HG02852 (cell line): Measurements from ENCODE around the gene ANKS6.

Experiments used
- ATAC-seq: cut with Tn5 transposase; IDR thresholded peaks from one replicate; pipeline ENCODE4 v1.9.1; 2021; ENCODE audit warnings: mild to moderate bottlenecking, moderate library complexity; ENCODE audit not compliant: unreplicated experiment

ANKS6 gene

GRCh38 chr9:98818764-98819163, 22.4 kb upstream of the ANKS6 start:
- no peak for ATAC-seq

- ATAC-seq, result no peak
Observed at GRCh38 chr9:98815391-98815951, 19.1 kb upstream of the ANKS6 start.

GRCh38 chr9:98811051-98811650, 14.8 kb upstream of the ANKS6 start:
- no peak for ATAC-seq

- no peak for ATAC-seq
Observed at GRCh38 chr9:98810102-98810842, 13.9 kb upstream of the ANKS6 start.

GRCh38 chr9:98809311-98810101, 13.2 kb upstream of the ANKS6 start:
- ATAC-seq, result no peak

- ATAC-seq, result no peak
Observed at GRCh38 chr9:98808875-98809274, 12.5 kb upstream of the ANKS6 start.

- ATAC-seq, result no peak
Observed at GRCh38 chr9:98808411-98808815, 12.1 kb upstream of the ANKS6 start.

GRCh38 chr9:98807814-98808195, 11.4 kb upstream of the ANKS6 start:
- ATAC-seq, result peak; percentile 44

- peak; percentile 41 for ATAC-seq
Observed at GRCh38 chr9:98807070-98807813, 10.9 kb upstream of the ANKS6 start, which contains the start of gene GALNT12. Gene GALNT12 (plus strand): TSS chr9:98807670. CDS start chr9:98807699, 29 bp downstream.

GRCh38 chr9:98806394-98807035, 10.2 kb upstream of the ANKS6 start:
- no peak for ATAC-seq

GRCh38 chr9:98805506-98806272, 9.3 kb upstream of the ANKS6 start:
- no peak for ATAC-seq

- no peak for ATAC-seq
Observed at GRCh38 chr9:98804083-98804482, 7.7 kb upstream of the ANKS6 start.

- ATAC-seq, result no peak
Observed at GRCh38 chr9:98801969-98802371, 5.6 kb upstream of the ANKS6 start.

GRCh38 chr9:98801561-98801960, 5.2 kb upstream of the ANKS6 start:
- ATAC-seq, result no peak

GRCh38 chr9:98798254-98798653, 1.9 kb upstream of the ANKS6 start:
- no peak for ATAC-seq

- no peak for ATAC-seq
Observed at GRCh38 chr9:98797491-98797890, 1.1 kb upstream of the ANKS6 start.

- peak; percentile 30 for ATAC-seq
Observed at GRCh38 chr9:98795970-98796363, 388 bp downstream of the ANKS6 start.

GRCh38 chr9:98795295-98795955, 930 bp downstream of the ANKS6 start:
- ATAC-seq, result no peak

- ATAC-seq, result no peak
Observed at GRCh38 chr9:98794802-98795201, 1.6 kb downstream of the ANKS6 start.
